ENCODE data around the gene TPMT.

GRCh38 chr6:18182568-18182967 lies 27.7 kb upstream of the TPMT start:
- TF ChIP-seq CTCF (IDR thresholded peaks at IDR 0.05), result no peak
- no peak for TF ChIP-seq POLR2A (IDR thresholded peaks at IDR 0.05)

Measured in Peyer's patch (tissue), 4 donors.